K562 (cell line): ENCODE data around the gene PHTF2. TPM values are rescaled to one million over a fixed set of nuclear protein-coding genes. Genes with fewer than 3 reads are reported as not detected.

Experiments
- ARID1B ChIP-seq: fragments of 450-650 bp; IDR thresholded peaks from 2 replicates; pipeline ENCODE4 v1.6.1; 2016; ENCODE audit warnings: antibody characterized with exemption, mild to moderate bottlenecking, inconsistent platforms
- ATF7 ChIP-seq: fragments of 450-650 bp; IDR thresholded peaks from 2 replicates; pipeline ENCODE4 v1.7.1; 2014; ENCODE audit warnings: mild to moderate bottlenecking, moderate library complexity
- DACH1 ChIP-seq: fragments of 450-650 bp; IDR thresholded peaks from 2 replicates; pipeline ENCODE4 v1.6.1; 2018; ENCODE audit not compliant: partially characterized antibody
- DPF2 ChIP-seq: fragments of 450-650 bp; IDR thresholded peaks from 2 replicates; pipeline ENCODE4 v1.6.1; 2016
- ELF1 ChIP-seq: fragments of 200-800 bp; sonication (Bioruptor generic); IDR thresholded peaks from 2 replicates; pipeline ENCODE4 v1.6.1; 2016; ENCODE audit warnings: missing genetic modification characterization, missing compliant biosample characterization
- ETS2 ChIP-seq: IDR thresholded peaks from 2 replicates; pipeline ENCODE4 v1.6.1; 2016; ENCODE audit warnings: borderline replicate concordance, missing genetic modification characterization, mild to moderate bottlenecking, moderate library complexity, missing compliant biosample characterization; ENCODE audit not compliant: poor library complexity, severe bottlenecking
- MAZ ChIP-seq, 2 experiments: fragments of 450-650 bp in 1 of 2; sonication (generic) in 1 of 2; formaldehyde crosslinking; IDR thresholded peaks in 1 of 2; conservative IDR thresholded peaks in 1 of 2; 2 replicates each; pipeline versions ENCODE4 v1.4.0 to v1.5.0; 2020; ENCODE audit warnings: mild to moderate bottlenecking in 1 of 2, missing genetic modification reagents in 1 of 2
- MXI1 ChIP-seq: IDR thresholded peaks from 2 replicates; pipeline ENCODE4 v1.6.1; 2011; ENCODE audit warnings: low read depth, mild to moderate bottlenecking, improper control_type of control experiment, low read length
- POLR2B ChIP-seq: fragments of 450-650 bp; IDR thresholded peaks from 2 replicates; pipeline ENCODE4 v1.6.1; 2018; ENCODE audit warnings: low read depth; ENCODE audit not compliant: partially characterized antibody
- SMARCA4 ChIP-seq: fragments of 450-650 bp; IDR thresholded peaks from 2 replicates; pipeline ENCODE4 v1.6.1; 2016
- TAL1 ChIP-seq: fragments of 450-650 bp; IDR thresholded peaks from 2 replicates; pipeline ENCODE4 v1.6.1; 2016; ENCODE audit warnings: mild to moderate bottlenecking
- TCF7L2 ChIP-seq: fragments of 150-350 bp; IDR thresholded peaks from 2 replicates; pipeline ENCODE4 v1.6.1; 2016; ENCODE audit warnings: low read depth, mild to moderate bottlenecking, low read length, moderate library complexity
- U2AF1 ChIP-seq: fragments of 200-400 bp; formaldehyde crosslinking; optimal IDR thresholded peaks from 2 replicates; pipeline ENCODE3; 2017; ENCODE audit warnings: mild to moderate bottlenecking, low read depth, low read length, moderate library complexity
- ZSCAN29 ChIP-seq: fragments of 450-650 bp; IDR thresholded peaks from 2 replicates; pipeline ENCODE4 v1.6.1; 2017
- polyA plus RNA-seq, 8 experiments: library from polyadenylated mRNA; depleted of rRNA in 4 of 8; stranded (reverse) in 5 of 8; unstranded in 3 of 8; fragments of >200 nt; fragmentation: Nextera tagmentation in 2 of 8; fragmentation: Illumina TruSeq in 1 of 8; extraction: Ambion mirVana in 2 of 8; extraction: Trizol in 1 of 8; gene quantifications; 2 replicates each; pipeline versions ENCODE4 v1.2.1 to v1.2.3, GENCODE V29; 2011 to 2014; ENCODE audit warnings: inconsistent platforms in 1 of 8, missing spikeins in 1 of 8
- total RNA-seq, 7 experiments: library from RNA; depleted of rRNA in 6 of 7; stranded (reverse); fragments of >200 nt in 6 of 7; fragmentation: Illumina TruSeq in 2 of 7; extraction: Trizol in 2 of 7; gene quantifications; 2 replicates each; pipeline versions ENCODE4 v1.2.1 to v1.2.3, GENCODE V29; 2011 to 2021; ENCODE audit warnings: low replicate concordance in 1 of 7
- TF ChIP-seq, protein P1 (sequence below), 2 experiments: fragments of 450-650 bp; IDR thresholded peaks; 2 replicates each; pipeline ENCODE4 v1.6.1; 2018; ENCODE audit warnings: mild to moderate bottlenecking in 2 of 2, low read depth in 1 of 2; ENCODE audit not compliant: partially characterized antibody in 2 of 2
- TF ChIP-seq, protein P2 (sequence below): fragments of 150-350 bp; IDR thresholded peaks from 2 replicates; pipeline ENCODE4 v1.6.1; 2014; ENCODE audit warnings: low read depth, mild to moderate bottlenecking, low read length, borderline replicate concordance
- TF ChIP-seq, protein P3 (sequence below): fragments of 450-650 bp; IDR thresholded peaks from 2 replicates; pipeline ENCODE4 v1.6.1; 2014; ENCODE audit warnings: low read depth, mild to moderate bottlenecking, moderate library complexity, borderline replicate concordance
- TF ChIP-seq, protein P4 (sequence below): fragments of 250-450 bp; sonication (Bioruptor Pico); IDR thresholded peaks from 2 replicates; pipeline ENCODE4 v1.4.0; 2020; ENCODE audit warnings: mild to moderate bottlenecking, moderate library complexity, borderline replicate concordance

PHTF2 gene
- total and polyA plus RNA-seq, 9 of the 15 experiments (the other 6 are each of a cell fraction or from before 2014, with no cell fraction given): 17.9 to 43.6 (median 25.4) TPM

DNA sequence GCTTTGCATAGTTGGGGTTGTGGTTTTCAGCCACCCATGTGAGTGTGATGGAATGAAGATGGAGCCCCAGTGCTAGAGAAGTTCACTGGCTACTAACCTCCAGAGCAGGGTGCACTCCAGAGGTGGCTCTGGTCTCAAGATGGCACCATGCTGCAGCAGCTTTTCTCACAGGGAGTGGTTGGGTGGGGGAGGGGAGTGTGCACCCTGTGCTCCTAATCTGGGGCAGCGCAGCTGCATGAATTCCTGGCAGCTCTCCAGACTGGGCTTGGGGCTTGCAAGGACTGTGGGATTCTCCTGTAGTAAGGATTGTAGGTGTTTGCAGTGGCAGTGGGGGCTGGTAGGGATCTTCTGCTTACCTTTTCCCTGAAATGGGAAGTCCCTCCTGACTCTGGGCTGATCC lies 23.7 kb downstream of the PHTF2 start (continued):
- TF ChIP-seq, protein P1, sequence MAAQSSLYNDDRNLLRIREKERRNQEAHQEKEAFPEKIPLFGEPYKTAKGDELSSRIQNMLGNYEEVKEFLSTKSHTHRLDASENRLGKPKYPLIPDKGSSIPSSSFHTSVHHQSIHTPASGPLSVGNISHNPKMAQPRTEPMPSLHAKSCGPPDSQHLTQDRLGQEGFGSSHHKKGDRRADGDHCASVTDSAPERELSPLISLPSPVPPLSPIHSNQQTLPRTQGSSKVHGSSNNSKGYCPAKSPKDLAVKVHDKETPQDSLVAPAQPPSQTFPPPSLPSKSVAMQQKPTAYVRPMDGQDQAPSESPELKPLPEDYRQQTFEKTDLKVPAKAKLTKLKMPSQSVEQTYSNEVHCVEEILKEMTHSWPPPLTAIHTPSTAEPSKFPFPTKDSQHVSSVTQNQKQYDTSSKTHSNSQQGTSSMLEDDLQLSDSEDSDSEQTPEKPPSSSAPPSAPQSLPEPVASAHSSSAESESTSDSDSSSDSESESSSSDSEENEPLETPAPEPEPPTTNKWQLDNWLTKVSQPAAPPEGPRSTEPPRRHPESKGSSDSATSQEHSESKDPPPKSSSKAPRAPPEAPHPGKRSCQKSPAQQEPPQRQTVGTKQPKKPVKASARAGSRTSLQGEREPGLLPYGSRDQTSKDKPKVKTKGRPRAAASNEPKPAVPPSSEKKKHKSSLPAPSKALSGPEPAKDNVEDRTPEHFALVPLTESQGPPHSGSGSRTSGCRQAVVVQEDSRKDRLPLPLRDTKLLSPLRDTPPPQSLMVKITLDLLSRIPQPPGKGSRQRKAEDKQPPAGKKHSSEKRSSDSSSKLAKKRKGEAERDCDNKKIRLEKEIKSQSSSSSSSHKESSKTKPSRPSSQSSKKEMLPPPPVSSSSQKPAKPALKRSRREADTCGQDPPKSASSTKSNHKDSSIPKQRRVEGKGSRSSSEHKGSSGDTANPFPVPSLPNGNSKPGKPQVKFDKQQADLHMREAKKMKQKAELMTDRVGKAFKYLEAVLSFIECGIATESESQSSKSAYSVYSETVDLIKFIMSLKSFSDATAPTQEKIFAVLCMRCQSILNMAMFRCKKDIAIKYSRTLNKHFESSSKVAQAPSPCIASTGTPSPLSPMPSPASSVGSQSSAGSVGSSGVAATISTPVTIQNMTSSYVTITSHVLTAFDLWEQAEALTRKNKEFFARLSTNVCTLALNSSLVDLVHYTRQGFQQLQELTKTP (IDR thresholded peaks at IDR 0.05; ENCODE audit: low read depth in 1 of 2, partially characterized antibody in 2 of 2): no peak
- peak; percentile 85 for TF ChIP-seq ARID1B
- no peak for TF ChIP-seq MAZ (CRISPR knock-in tag; conservative IDR thresholded peaks at IDR 0.05 in 1 of 2, IDR thresholded peaks at IDR 0.05 in 1 of 2)
- TF ChIP-seq SMARCA4: peak; percentile 51; the same call in 1 of the 2 replicates
- TF ChIP-seq, protein P2, sequence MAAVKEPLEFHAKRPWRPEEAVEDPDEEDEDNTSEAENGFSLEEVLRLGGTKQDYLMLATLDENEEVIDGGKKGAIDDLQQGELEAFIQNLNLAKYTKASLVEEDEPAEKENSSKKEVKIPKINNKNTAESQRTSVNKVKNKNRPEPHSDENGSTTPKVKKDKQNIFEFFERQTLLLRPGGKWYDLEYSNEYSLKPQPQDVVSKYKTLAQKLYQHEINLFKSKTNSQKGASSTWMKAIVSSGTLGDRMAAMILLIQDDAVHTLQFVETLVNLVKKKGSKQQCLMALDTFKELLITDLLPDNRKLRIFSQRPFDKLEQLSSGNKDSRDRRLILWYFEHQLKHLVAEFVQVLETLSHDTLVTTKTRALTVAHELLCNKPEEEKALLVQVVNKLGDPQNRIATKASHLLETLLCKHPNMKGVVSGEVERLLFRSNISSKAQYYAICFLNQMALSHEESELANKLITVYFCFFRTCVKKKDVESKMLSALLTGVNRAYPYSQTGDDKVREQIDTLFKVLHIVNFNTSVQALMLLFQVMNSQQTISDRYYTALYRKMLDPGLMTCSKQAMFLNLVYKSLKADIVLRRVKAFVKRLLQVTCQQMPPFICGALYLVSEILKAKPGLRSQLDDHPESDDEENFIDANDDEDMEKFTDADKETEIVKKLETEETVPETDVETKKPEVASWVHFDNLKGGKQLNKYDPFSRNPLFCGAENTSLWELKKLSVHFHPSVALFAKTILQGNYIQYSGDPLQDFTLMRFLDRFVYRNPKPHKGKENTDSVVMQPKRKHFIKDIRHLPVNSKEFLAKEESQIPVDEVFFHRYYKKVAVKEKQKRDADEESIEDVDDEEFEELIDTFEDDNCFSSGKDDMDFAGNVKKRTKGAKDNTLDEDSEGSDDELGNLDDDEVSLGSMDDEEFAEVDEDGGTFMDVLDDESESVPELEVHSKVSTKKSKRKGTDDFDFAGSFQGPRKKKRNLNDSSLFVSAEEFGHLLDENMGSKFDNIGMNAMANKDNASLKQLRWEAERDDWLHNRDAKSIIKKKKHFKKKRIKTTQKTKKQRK: no peak
- TF ChIP-seq, protein P3, sequence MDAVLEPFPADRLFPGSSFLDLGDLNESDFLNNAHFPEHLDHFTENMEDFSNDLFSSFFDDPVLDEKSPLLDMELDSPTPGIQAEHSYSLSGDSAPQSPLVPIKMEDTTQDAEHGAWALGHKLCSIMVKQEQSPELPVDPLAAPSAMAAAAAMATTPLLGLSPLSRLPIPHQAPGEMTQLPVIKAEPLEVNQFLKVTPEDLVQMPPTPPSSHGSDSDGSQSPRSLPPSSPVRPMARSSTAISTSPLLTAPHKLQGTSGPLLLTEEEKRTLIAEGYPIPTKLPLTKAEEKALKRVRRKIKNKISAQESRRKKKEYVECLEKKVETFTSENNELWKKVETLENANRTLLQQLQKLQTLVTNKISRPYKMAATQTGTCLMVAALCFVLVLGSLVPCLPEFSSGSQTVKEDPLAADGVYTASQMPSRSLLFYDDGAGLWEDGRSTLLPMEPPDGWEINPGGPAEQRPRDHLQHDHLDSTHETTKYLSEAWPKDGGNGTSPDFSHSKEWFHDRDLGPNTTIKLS: no peak
- no peak for TF ChIP-seq ZSCAN29
- no peak for TF ChIP-seq ATF7
- TF ChIP-seq MXI1: no peak
- TF ChIP-seq, protein P4, sequence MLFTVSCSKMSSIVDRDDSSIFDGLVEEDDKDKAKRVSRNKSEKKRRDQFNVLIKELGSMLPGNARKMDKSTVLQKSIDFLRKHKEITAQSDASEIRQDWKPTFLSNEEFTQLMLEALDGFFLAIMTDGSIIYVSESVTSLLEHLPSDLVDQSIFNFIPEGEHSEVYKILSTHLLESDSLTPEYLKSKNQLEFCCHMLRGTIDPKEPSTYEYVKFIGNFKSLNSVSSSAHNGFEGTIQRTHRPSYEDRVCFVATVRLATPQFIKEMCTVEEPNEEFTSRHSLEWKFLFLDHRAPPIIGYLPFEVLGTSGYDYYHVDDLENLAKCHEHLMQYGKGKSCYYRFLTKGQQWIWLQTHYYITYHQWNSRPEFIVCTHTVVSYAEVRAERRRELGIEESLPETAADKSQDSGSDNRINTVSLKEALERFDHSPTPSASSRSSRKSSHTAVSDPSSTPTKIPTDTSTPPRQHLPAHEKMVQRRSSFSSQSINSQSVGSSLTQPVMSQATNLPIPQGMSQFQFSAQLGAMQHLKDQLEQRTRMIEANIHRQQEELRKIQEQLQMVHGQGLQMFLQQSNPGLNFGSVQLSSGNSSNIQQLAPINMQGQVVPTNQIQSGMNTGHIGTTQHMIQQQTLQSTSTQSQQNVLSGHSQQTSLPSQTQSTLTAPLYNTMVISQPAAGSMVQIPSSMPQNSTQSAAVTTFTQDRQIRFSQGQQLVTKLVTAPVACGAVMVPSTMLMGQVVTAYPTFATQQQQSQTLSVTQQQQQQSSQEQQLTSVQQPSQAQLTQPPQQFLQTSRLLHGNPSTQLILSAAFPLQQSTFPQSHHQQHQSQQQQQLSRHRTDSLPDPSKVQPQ: no peak
- no peak for TF ChIP-seq U2AF1
- no peak for TF ChIP-seq POLR2B
- no peak for TF ChIP-seq TCF7L2
- no peak for TF ChIP-seq ELF1 (tag)
- TF ChIP-seq DPF2: peak; percentile 82
- TF ChIP-seq TAL1: peak; percentile 72
- TF ChIP-seq DACH1: no peak
- TF ChIP-seq ETS2: no peak
